GM19025 (cell line): Measurements from ENCODE around the gene RIOX2.

Source experiments
- ATAC-seq: cut with Tn5 transposase; IDR thresholded peaks from one replicate; pipeline ENCODE4 v1.9.1; 2021; ENCODE audit warnings: mild to moderate bottlenecking, low read depth, moderate library complexity; ENCODE audit not compliant: unreplicated experiment

The RIOX2 gene

GRCh38 chr3:97991293-97991682, 19.1 kb upstream of the RIOX2 start:
- ATAC-seq: no peak

- ATAC-seq: no peak
Observed at GRCh38 chr3:97990624-97991292, 18.5 kb upstream of the RIOX2 start.

GRCh38 chr3:97988784-97989568, 16.7 kb upstream of the RIOX2 start:
- no peak for ATAC-seq

GRCh38 chr3:97987306-97987705, 15.1 kb upstream of the RIOX2 start:
- no peak for ATAC-seq

GRCh38 chr3:97983933-97984491, 11.8 kb upstream of the RIOX2 start:
- no peak for ATAC-seq

- no peak for ATAC-seq
Observed at GRCh38 chr3:97981886-97982285, 9.7 kb upstream of the RIOX2 start.

GRCh38 chr3:97979610-97980009, 7.4 kb upstream of the RIOX2 start:
- ATAC-seq: no peak

- ATAC-seq: no peak
Observed at GRCh38 chr3:97975466-97975865, 3.2 kb upstream of the RIOX2 start.

- no peak for ATAC-seq
Observed at GRCh38 chr3:97974996-97975395, 2.8 kb upstream of the RIOX2 start.

GRCh38 chr3:97972976-97973375, 745 bp upstream of the RIOX2 start:
- no peak for ATAC-seq

GRCh38 chr3:97970956-97971620, 1.1 kb downstream of the RIOX2 start:
- ATAC-seq: no peak

- no peak for ATAC-seq
Observed at GRCh38 chr3:97970156-97970555, 2.1 kb downstream of the RIOX2 start.

- no peak for ATAC-seq
Observed at GRCh38 chr3:97969541-97969940, 2.7 kb downstream of the RIOX2 start.

GRCh38 chr3:97968376-97968775, 3.9 kb downstream of the RIOX2 start:
- no peak for ATAC-seq

GRCh38 chr3:97967966-97968365, 4.3 kb downstream of the RIOX2 start:
- ATAC-seq: no peak

GRCh38 chr3:97960993-97961766, 11.1 kb downstream of the RIOX2 start:
- ATAC-seq: no peak

GRCh38 chr3:97960551-97960950, 11.7 kb downstream of the RIOX2 start:
- no peak for ATAC-seq

- no peak for ATAC-seq
Observed at GRCh38 chr3:97959872-97960271, 12.4 kb downstream of the RIOX2 start.

GRCh38 chr3:97958796-97959195, 13.4 kb downstream of the RIOX2 start:
- no peak for ATAC-seq

GRCh38 chr3:97958396-97958795, 13.8 kb downstream of the RIOX2 start:
- ATAC-seq: no peak
